T-helper 2 cell treated with Interferon-gamma antibody and Interleukin-4, amounts not matched to agents 100 ng/mL and 5 ng/mL, for 36 hours (primary cell): ENCODE results near the gene ANKRD6. TPM values are rescaled to one million over a fixed set of nuclear protein-coding genes. Genes with fewer than 3 reads are reported as not detected.

ENCODE experiments used
- intact Hi-C: fragments of 100-400 bp; cut with micrococcal nuclease; formaldehyde crosslinking; loops from one replicate; pipeline ENCODE4 v1.15.1; 2023
- total RNA-seq: library from RNA; stranded (reverse); gene quantifications from 2 replicates; pipeline ENCODE4 v1.2.3, GENCODE V29; 2022

ANKRD6 gene
- total RNA-seq, 1 donor from 2014 or later, result 0.93 TPM

DNA sequence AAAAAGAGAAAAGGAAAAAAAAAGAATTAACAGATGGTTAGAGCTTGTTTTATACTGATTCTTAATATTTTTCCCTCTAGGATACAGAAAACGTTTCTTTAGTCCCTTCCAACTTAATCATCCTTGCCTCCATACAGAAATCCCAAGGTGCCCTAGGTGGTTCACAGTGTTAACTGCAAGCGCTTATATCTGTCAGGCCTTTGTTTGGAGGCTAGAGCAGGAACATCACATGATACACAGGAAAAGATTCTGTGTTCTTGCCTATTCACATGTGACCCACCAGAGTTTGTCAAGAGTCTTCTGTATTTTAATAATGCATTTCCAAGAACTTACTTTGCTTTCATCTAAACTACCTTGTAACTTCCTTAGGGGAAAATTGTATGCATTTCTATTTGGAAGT, 31.3 kb downstream of the ANKRD6 start:
- intact Hi-C loops, result no loop called here

GRCh38 chr6:89467437-89467836, 34.5 kb downstream of the ANKRD6 start:
- intact Hi-C loops, result no loop called here

DNA sequence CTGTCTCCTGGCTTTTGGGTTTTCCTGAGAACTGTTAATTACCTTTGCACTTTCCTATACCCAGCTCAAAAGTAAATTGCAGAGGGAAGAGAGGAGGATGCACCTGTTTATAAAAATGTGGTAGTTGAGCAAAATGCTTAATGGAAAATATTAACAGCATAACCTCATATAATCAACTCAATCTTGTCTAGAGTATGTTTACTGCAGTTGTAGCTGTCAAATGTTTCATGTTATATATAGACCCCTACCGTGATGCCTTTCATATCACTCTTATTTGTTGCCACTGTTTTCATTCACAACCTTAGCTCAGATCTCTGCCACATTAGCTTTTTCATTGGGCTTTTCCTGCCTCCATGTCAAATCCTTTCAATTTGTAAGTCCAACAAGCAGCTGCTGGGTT, 36.0 kb downstream of the ANKRD6 start:
- intact Hi-C loops, result no loop called here

- intact Hi-C loops, result loop anchor here (5.0 kb wide), 1 partner anchor 39 kb away; the partner anchor contains the start of gene ANKRD6
Observed at GRCh38 chr6:89471287-89471867, 38.4 kb downstream of the ANKRD6 start.

DNA sequence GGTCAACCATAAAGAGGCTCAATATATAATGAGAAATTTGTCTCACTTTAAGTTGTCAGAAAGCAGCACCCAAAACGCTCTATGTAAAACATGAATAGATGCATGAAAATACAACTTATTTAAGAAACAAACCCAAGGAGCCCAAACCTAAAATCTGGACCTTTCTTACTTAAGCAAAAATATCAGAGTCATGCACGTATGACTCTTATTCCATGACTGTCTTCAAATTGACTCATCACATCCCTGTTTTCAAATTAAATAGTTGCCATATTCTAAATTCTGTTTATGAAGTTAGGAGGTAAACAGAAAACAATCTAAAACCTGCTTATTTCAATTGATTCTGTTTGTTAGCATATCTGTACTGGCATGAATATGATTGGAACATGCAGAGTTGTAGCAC, 42.1 kb downstream of the ANKRD6 start:
- intact Hi-C loops, result no loop called here

- intact Hi-C loops, result no loop called here
Observed at GRCh38 chr6:89475634-89476033, 42.7 kb downstream of the ANKRD6 start.

- intact Hi-C loops, result no loop called here
Observed at GRCh38 chr6:89479897-89480296, 46.9 kb downstream of the ANKRD6 start.

GRCh38 chr6:89481695-89482094, 48.7 kb downstream of the ANKRD6 start:
- intact Hi-C loops, result no loop called here

GRCh38 chr6:89482126-89482525, 49.2 kb downstream of the ANKRD6 start:
- intact Hi-C loops, result no loop called here

DNA sequence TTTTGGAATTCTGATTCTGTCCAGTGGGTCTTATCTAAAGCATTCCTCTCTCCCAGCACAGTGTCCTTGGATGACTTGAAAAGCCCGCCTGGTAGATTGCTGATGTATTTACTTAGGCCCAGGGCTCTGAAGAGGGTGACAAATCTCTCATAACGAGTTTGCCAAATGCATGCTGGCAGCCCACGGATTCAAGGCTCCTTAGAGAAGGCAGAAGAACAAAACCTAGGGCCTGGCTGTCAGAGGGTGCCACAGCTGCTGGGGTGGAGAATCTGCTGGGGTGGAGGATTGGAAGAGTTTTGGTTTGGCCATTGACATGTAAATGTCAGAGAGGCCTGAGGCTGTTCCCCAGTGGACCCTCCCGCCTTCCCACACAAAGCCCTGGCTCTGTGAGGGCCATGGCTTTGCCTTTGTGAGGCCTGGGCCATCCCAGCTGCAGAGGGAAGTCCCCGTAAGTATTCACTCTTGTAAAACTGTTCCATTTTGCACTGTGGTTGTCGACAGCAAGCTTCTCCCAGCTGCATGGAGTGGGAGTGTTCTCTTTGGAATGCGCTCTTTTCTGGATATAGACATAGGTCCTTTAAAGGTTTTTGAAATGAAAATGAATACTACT, 50.3 kb downstream of the ANKRD6 start:
- intact Hi-C loops, result no loop called here

- intact Hi-C loops, result no loop called here
Observed at GRCh38 chr6:89485320-89485719, 52.4 kb downstream of the ANKRD6 start.

- intact Hi-C loops, result no loop called here
Observed at GRCh38 chr6:89487864-89488263, 54.9 kb downstream of the ANKRD6 start.

GRCh38 chr6:89488438-89488837, 55.5 kb downstream of the ANKRD6 start:
- intact Hi-C loops, result no loop called here

- intact Hi-C loops, result no loop called here
Observed at GRCh38 chr6:89489078-89489477, 56.1 kb downstream of the ANKRD6 start.

- intact Hi-C loops, result no loop called here
Observed at GRCh38 chr6:89492025-89492640, 59.2 kb downstream of the ANKRD6 start.

- intact Hi-C loops, result no loop called here
Observed at GRCh38 chr6:89494131-89494793, 61.3 kb downstream of the ANKRD6 start.

- intact Hi-C loops, result no loop called here
Observed at GRCh38 chr6:89495961-89496535, 63.1 kb downstream of the ANKRD6 start.

GRCh38 chr6:89500611-89501010, 67.7 kb downstream of the ANKRD6 start:
- intact Hi-C loops, result no loop called here

DNA sequence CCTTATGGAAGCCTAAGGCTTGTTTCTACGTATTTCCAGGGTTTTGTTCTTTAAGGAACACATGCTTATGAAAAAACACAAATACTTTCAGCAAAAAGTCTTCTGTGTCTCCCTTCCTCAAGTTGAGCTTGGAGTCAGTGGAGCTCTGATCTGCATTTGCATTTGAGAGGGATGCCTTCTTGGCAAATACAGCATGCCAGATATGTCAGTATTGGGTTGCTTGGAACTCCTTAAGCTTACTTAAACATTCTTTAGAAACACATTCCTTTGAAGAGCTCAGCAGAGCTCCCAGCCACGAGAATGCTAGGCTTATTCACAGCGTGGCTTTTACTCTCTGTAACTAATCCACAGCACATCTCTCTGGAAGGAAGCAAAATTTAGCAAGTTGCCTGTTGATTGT, 68.3 kb downstream of the ANKRD6 start:
- intact Hi-C loops, result no loop called here

DNA sequence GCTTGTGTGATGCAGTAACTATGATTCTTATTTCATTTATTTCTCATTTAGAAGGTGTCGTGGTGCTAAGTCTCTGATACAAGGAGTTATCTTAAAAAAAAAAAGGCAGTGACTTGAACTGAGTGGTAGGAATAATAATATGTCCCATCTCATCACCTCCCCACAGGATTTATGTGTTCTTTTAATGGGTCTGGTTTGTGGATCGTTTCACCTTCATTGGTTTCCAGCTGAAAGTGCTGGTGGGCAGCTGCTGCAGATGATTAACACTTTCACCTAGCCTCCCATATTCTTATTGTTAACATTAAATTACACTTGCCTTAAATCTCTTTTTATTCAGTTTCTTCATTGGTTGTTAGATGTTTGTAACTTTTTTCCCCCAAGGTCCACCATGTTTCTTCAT, 68.8 kb downstream of the ANKRD6 start:
- intact Hi-C loops, result no loop called here

GRCh38 chr6:89503641-89504040, 70.7 kb downstream of the ANKRD6 start:
- intact Hi-C loops, result no loop called here

GRCh38 chr6:89505847-89506246, 72.9 kb downstream of the ANKRD6 start:
- intact Hi-C loops, result no loop called here
